ENCODE data around the gene TOP3A.
A peak's percentile ranks its signal among the peaks of the same experiment; 100 is the strongest.
"Not testable (repeated sequence)": the region's sequence is repeated elsewhere in the genome, so short reads cannot be mapped to it uniquely, and the experiment has no call there.

Gene TOP3A

DNA sequence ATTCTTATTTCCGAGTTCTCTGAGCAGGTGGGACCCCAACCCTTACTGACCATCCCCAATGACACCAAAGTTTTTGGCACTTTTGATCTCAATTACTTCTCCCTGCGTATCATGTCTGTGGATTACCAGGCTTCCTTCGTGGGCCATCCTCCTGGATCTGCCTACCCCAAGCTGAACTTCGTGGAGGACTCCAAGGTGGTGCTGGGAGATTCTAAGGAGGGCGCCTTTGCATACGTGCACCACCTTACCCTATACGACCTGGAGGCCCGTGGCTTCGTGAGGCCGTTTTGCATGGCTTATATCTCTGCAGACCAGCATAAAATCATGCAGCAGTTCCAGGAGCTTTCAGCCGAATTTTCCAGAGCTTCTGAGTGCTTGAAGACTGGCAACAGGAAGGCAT lies 1.2 kb upstream of the TOP3A start:
- peak overlapping the region; percentile 99 for H3K4me3 Mint-ChIP-seq
- peaks cover 82% of the 10 kb centered on the region for H3K4me1 Mint-ChIP-seq (ENCODE audit: low read depth)
- H3K36me3 Mint-ChIP-seq (ENCODE audit: low read depth): peaks cover 48% of the 10 kb centered on the region
- no peaks in the 10 kb centered on the region for H3K27me3 Mint-ChIP-seq
- H3K9me3 Mint-ChIP-seq: no peaks in the 10 kb centered on the region
- peak overlapping the region; percentile 98 for H3K27ac Mint-ChIP-seq

DNA sequence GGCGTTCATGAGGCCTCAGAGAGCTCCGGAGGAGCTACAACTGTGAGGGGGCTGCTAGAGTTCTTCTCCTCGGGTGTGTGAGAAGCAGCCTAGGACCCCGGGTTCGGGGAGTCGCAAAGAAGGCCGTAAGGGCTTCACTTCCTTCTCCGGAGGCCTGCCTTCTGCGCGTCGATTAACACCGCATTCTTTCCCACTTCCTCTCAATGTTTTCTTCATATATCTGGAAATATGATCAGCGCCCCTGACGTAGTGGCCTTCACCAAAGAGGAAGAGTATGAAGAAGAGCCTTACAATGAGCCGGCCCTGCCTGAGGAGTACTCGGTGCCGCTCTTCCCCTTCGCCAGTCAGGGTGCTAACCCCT lies 748 bp upstream of the TOP3A start:
- Mint-ChIP-seq H3K4me3 (peak overlapping the region; percentile 99), H3K27me3 (no peaks in the 10 kb centered on the region), H3K9me3 (no peaks in the 10 kb centered on the region), H3K36me3 (ENCODE audit: low read depth) (peaks cover 51% of the 10 kb centered on the region), H3K27ac (peak overlapping the region; percentile 98), H3K4me1 (ENCODE audit: low read depth) (peaks cover 81% of the 10 kb centered on the region)

DNA sequence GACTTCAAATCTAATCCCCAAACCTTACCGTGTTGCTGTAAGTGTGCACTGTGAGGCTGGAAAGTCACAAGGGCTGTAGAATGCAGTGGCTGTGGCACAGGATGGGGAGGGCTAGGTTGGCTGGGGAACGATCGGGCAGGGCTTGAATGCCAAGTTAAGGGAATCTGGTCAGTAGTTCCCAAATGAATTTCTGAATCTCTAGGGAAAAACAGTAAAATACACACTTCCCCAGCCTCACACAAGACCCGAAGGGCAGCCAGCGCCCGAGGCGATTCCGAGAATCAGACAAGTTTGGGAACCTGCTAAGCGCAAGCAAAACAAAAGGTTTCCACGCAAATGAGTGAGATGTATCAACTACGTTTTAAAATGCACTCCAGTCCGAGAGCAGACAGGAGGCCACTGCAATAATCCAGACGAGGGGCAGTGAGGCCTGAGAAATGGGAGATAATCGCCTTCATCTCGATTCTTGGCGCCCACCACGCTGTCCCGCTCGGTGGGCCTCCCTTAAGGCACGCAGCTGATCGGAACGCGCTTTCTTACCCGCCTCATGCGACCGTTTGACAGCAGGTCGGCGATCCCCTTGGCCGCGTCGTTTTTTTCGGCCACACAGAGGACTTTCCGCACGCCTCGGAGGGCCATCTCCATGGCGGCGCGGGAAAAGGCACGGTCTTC lies 599 bp downstream of the TOP3A start:
- Mint-ChIP-seq H3K27me3 (no peaks in the 10 kb centered on the region), H3K4me3 (peak overlapping the region; percentile 99), H3K9me3 (no peaks in the 10 kb centered on the region), H3K36me3 (ENCODE audit: low read depth) (peaks cover 53% of the 10 kb centered on the region), H3K27ac (peak overlapping the region; percentile 98), H3K4me1 (ENCODE audit: low read depth) (peaks cover 73% of the 10 kb centered on the region)

DNA sequence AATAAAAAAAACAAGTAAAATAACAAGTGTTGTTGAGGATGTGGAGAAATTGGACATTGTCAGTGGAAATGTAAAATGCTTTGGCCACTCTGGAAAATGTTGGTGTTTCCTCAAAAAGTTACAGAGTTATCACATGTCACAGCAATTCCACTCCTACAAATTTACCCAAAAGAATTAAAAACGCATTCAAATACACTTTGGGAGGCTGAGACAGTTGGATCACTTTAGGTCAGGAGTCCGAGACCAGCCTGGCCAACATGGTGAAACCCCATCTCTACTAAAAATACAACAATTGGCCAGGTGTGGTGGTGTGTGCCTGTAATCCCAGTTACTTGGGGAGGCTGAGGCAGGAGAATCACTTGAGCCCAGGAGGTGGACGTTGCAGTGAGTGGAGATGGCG lies 5.6 kb downstream of the TOP3A start:
- H3K27ac Mint-ChIP-seq: no peak overlapping the region
- H3K4me3 Mint-ChIP-seq: no peak overlapping the region
- no peaks in the 10 kb centered on the region for H3K9me3 Mint-ChIP-seq
- H3K4me1 Mint-ChIP-seq (ENCODE audit: low read depth): peaks cover 35% of the 10 kb centered on the region
- no peaks in the 10 kb centered on the region for H3K27me3 Mint-ChIP-seq
- H3K36me3 Mint-ChIP-seq (ENCODE audit: low read depth): peaks cover 64% of the 10 kb centered on the region

DNA sequence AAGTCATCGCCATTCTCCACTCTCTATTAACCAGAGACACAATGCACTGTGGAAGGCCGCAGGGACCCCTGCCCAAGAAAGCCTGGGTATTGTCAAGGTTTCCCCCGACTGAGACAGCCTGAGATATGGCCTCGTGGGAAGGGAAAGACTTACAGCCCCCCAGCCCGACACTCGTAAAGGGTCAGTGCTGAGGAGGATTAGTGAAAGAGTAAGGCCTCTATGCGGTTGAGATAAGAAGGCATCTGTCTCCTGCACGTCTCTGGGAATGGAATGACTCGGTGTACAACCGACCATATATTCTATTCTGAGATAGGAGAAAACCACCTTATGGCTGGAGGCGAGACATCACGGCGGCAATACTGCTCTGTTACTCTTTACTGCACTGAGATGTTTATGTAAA lies 11.6 kb downstream of the TOP3A start:
- not testable (repeated sequence) for H3K4me3 Mint-ChIP-seq; H3K27me3 Mint-ChIP-seq; H3K4me1 Mint-ChIP-seq (ENCODE audit: low read depth); H3K9me3 Mint-ChIP-seq; H3K27ac Mint-ChIP-seq
- H3K36me3 Mint-ChIP-seq (ENCODE audit: low read depth): peaks cover 62% of the 10 kb centered on the region

DNA sequence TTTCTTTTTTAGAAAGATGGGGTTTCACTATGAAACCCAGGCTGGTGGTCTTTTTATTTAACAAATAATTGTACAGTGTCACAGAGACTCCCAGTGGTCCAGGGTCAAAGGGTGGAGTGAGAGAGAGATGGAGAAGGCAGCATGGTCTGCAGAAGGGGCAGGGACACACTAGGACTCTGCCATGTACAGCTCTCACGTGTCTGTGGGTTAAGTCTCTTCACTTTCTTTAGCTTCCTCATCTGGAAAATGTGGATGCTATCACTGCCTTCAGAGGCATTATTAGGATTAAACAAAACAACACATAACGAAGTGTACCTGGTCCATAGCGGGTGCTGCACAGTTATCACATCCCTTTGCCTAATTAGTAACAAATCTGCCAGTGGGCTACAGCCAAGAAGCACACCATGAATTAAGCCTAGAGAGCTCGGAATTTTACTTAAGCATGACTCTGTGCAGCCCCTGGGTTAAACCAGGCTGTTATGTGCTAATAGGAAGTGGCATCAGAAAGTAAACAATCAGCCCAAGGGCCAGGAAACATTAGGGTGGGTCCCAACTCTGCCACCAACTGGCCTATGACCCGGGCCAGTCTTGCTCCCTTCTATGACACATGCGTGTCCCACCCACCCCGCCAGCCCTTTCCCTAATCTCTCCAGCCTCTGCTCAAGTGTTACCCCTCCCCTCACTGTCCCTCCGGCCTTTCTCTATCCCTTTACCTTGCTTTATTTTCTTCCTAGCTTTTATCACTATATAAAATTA lies 13.9 kb downstream of the TOP3A start:
- no peak overlapping the region for H3K27ac Mint-ChIP-seq
- H3K9me3 Mint-ChIP-seq: no peaks in the 10 kb centered on the region
- no peaks in the 10 kb centered on the region for H3K4me1 Mint-ChIP-seq (ENCODE audit: low read depth)
- no peak overlapping the region for H3K4me3 Mint-ChIP-seq
- H3K36me3 Mint-ChIP-seq (ENCODE audit: low read depth): peaks cover 60% of the 10 kb centered on the region
- H3K27me3 Mint-ChIP-seq: no peaks in the 10 kb centered on the region

DNA sequence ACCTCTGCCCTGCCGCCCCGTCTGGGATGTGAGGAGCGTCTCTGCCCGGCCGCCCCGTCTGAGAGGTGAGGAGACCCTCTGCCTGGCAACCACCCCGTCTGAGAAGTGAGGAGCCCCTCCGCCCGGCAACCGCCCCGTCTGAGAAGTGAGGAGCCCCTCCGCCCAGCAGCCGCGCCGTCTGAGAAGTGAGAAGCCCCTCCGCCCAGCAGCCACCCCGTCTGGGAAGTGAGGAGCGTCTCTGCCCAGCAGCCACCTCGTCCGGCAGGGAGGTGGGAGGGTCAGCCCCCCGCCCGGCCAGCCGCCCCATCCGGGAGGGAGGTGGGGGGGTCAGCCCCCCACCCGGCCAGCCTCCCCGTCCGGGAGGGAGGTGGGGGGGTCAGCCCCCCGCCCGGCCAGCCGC lies 16.7 kb downstream of the TOP3A start:
- H3K27me3 Mint-ChIP-seq; H3K27ac Mint-ChIP-seq; H3K4me3 Mint-ChIP-seq; H3K4me1 Mint-ChIP-seq (ENCODE audit: low read depth); H3K9me3 Mint-ChIP-seq: not testable (repeated sequence)
- peaks cover 56% of the 10 kb centered on the region for H3K36me3 Mint-ChIP-seq (ENCODE audit: low read depth)

DNA sequence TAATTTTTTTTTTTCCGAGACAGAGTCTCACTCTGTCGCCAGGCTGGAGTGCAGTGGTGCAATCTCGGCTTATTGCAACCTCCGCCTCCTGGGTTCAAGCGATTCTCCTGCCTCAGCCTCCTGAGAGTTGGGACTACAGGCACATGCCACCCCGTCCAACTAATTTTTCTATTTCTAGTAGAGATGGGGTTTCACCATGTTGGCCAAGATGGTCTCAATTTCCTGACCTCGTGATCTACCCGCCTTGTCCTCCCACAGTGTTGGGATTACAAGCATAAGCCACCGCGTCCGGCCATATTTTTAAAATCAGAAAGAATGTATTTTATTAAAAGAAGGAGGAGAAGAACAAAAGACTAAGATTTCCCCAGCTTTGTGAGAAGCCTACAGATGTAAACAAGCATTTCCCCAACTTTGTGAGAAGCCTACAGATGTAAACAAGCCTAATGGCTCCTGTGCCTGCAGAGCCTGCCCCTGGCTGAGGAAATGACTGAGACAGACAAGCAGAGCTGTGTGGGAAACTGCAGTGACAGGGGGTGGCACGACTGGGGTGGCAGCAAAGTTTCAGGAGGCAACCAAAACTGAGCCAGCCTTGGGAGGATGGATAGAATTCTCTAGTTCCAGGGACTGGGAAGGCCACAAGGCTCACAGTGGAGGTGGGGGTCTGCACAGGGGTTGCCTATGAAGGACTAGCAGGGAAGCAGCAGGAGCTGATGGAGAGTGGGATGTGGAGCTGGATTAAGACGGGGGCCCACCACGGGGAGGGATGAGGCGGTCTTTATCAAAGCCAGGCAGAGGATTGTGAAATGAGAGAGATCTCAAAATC lies 22.9 kb downstream of the TOP3A start:
- no peak overlapping the region for H3K4me3 Mint-ChIP-seq
- H3K36me3 Mint-ChIP-seq (ENCODE audit: low read depth): peaks cover 71% of the 10 kb centered on the region

DNA sequence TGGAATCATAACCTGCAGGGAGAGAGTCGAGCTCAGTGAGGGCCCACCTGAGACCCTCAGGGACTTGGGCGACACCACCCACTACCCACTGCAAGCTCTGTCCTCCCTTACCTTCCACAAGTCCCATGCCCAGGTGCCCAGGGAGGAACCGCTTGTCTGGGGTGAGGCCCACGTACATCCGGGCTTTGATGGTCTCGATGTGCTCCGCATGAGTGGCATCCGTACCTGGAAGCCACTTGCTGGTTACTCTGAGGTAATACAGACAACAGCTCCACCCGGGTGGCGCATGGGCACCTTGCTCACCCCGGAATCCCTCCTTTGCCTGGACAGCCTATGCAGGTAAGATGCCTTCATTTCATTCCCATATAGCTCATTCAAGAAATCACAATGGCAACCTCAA lies 29.5 kb downstream of the TOP3A start:
- Mint-ChIP-seq H3K27ac (no peak overlapping the region), H3K27me3 (no peaks in the 10 kb centered on the region), H3K36me3 (ENCODE audit: low read depth) (peaks cover 79% of the 10 kb centered on the region), H3K4me3 (no peak overlapping the region), H3K4me1 (ENCODE audit: low read depth) (no peaks in the 10 kb centered on the region), H3K9me3 (no peaks in the 10 kb centered on the region)

More for the DNA sequence above, 22.9 kb downstream of the TOP3A start:
- Mint-ChIP-seq H3K9me3 (no peaks in the 10 kb centered on the region), H3K27ac (no peak overlapping the region), H3K27me3 (no peaks in the 10 kb centered on the region), H3K4me1 (ENCODE audit: low read depth) (no peaks in the 10 kb centered on the region)

DNA sequence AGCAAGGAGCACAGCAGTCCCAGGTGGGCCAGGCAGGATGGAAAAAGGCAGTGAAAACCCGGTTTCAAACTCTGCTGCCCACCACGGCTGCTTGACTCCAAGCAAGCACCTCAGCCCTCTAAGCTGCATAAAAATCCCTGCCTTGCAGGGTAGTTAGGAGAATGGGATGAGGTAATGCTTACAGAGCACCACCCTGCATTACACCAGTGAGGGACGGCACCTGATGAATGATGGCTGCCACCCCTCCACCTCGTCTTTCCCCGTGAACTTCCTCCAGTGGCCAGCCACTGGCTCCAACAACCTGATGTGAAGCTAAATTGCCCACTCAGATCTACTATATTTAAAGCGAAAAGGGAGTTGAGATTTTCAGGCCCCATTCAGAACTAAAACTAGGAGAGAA lies 33.0 kb downstream of the TOP3A start:
- H3K4me3 Mint-ChIP-seq: no peak overlapping the region
- H3K4me1 Mint-ChIP-seq (ENCODE audit: low read depth): no peaks in the 10 kb centered on the region
- H3K9me3 Mint-ChIP-seq: no peaks in the 10 kb centered on the region
- H3K27me3 Mint-ChIP-seq: no peaks in the 10 kb centered on the region
- no peak overlapping the region for H3K27ac Mint-ChIP-seq
- H3K36me3 Mint-ChIP-seq (ENCODE audit: low read depth): peaks cover 64% of the 10 kb centered on the region

DNA sequence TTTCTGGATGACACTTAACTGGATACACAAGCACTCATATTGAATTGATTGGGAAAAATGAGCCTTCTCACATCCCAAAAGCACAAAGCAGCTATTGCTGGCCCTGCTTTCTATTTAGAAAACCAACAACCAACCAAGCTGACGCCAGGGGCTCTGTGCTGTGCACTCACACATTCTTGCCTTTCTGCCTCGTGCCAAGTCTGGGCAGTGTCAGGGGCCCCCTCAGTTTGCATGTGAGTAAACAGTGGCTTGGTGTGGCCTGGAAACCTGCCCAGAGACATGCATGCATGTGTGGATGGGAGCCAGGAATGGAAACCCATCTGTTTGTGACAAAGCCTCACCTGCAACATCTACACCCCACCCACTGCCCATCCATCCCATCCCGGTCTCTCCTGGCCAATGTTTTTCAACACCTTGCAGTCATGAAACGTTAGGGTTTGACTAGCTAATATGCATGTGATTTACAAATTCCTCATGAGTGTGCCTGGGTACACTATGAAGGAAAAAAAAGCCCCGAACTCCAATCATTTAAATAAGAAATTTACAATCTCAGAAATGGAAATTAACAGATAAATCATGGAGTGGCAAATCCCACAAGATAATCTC lies 33.9 kb downstream of the TOP3A start:
- Mint-ChIP-seq H3K27ac (no peak overlapping the region), H3K4me1 (ENCODE audit: low read depth) (no peaks in the 10 kb centered on the region), H3K27me3 (no peaks in the 10 kb centered on the region), H3K36me3 (ENCODE audit: low read depth) (peaks cover 67% of the 10 kb centered on the region), H3K4me3 (no peak overlapping the region), H3K9me3 (no peaks in the 10 kb centered on the region)

DNA sequence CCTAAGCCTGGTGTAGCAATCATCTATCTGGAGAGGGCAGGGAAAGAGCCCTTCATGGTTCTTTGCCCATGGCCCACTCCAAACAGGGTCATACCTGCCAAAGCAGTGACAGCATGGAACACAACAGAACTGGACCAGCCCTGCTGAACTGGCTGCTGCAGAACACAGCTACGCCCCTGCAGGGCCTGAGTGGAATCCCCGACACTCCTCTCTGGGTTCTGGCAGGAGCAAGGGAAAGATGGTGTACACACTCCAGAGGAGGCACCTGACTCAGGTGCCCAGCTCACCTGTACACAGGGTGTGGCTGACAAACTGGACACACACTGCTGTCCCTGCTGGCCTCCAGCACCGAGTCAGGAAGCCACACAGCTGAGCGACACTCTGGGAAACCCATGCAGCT lies 34.5 kb downstream of the TOP3A start:
- Mint-ChIP-seq H3K27me3 (no peaks in the 10 kb centered on the region), H3K4me1 (ENCODE audit: low read depth) (no peaks in the 10 kb centered on the region), H3K9me3 (no peaks in the 10 kb centered on the region), H3K27ac (no peak overlapping the region), H3K4me3 (no peak overlapping the region), H3K36me3 (ENCODE audit: low read depth) (peaks cover 61% of the 10 kb centered on the region)

DNA sequence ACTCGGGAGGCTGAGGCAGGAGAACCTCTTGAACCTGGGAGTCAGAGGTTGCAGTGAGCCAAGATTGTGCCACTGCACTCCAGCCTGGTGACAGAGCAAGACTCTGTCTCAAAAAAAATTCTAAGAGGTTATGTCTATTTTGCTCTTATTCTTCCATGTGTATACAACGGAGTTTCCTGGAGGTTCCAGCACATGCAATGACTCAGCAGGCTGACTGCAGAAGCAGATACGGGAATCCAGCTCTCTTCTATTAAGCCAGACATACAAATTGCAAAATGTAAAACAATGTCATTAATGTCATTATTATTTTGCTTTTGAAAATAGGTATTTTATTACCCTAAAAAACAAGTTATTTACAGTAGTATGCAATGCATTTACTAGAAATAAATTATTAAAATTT lies 35.9 kb downstream of the TOP3A start:
- no peaks in the 10 kb centered on the region for H3K4me1 Mint-ChIP-seq (ENCODE audit: low read depth)

DNA sequence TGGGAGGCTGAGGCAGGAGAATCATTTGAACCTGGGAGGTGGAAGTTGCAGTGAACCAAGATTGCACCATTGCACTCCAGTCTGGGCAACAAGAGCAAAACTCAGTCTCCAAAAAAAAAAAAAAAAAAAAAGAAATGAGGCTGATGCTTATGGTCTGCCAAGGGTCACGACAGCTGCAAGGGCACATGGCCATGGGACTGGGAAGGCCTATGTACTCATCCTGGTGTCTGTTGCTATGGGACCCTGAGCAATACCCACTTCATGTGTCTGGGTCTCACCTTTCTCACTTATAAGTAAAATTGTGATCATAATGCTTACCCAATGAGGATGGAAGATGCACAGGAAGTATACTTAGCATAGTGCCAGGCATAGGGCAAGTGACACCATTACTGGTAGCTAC lies 37.7 kb downstream of the TOP3A start:
- Mint-ChIP-seq H3K36me3 (ENCODE audit: low read depth) (peaks cover 41% of the 10 kb centered on the region), H3K9me3 (no peaks in the 10 kb centered on the region), H3K27me3 (no peaks in the 10 kb centered on the region), H3K27ac (no peak overlapping the region), H3K4me3 (no peak overlapping the region), H3K4me1 (ENCODE audit: low read depth) (no peaks in the 10 kb centered on the region)

More for the DNA sequence above, 35.9 kb downstream of the TOP3A start:
- Mint-ChIP-seq H3K27ac (no peak overlapping the region), H3K36me3 (ENCODE audit: low read depth) (peaks cover 50% of the 10 kb centered on the region), H3K27me3 (no peaks in the 10 kb centered on the region), H3K9me3 (no peaks in the 10 kb centered on the region), H3K4me3 (no peak overlapping the region)

Measured in stimulated activated naive CD8-positive, alpha-beta T cell treated with anti-CD3 and anti-CD28 coated beads, Interleukin-15, Interleukin-2, amounts not matched to agents 100 ng/mL and 50 ng/mL, for 24 hours (primary cell).